Duodenal mucosa (tissue), 2 donors: ENCODE measurements around the gene SH2D7.
A peak's percentile ranks its signal among the peaks of the same experiment; 100 is the strongest.

Source experiments
- H3K27ac ChIP-seq: one replicate; pipeline ENCODE4 v1.7.0; 2013; ENCODE audit warnings: low read depth, low read length
- H3K27me3 ChIP-seq, 2 donors: one replicate each; pipeline ENCODE4 v1.7.0; 2013; ENCODE audit warnings: low read length in 2 of 2, control low read depth in 1 of 2; ENCODE audit not compliant: insufficient read depth in 2 of 2, control insufficient read depth in 1 of 2
- H3K36me3 ChIP-seq, 2 donors: one replicate each; pipeline ENCODE4 v1.7.0; 2013; ENCODE audit warnings: low read length in 2 of 2, control low read depth in 1 of 2; ENCODE audit not compliant: insufficient read depth in 2 of 2, control insufficient read depth in 1 of 2
- H3K4me1 ChIP-seq, 2 donors: one replicate each; pipeline ENCODE4 v1.7.0; 2013; ENCODE audit warnings: low read length in 2 of 2, control low read depth in 1 of 2; ENCODE audit not compliant: insufficient read depth in 2 of 2, control insufficient read depth in 1 of 2
- H3K4me3 ChIP-seq, 2 donors: one replicate each; pipeline ENCODE4 v1.7.0; 2013; ENCODE audit warnings: low read length in 2 of 2, low read depth in 1 of 2
- H3K9ac ChIP-seq, 2 donors: one replicate each; pipeline ENCODE4 v1.7.0; 2013; ENCODE audit warnings: low read length in 2 of 2, low read depth in 1 of 2
- H3K9me3 ChIP-seq, 2 donors: one replicate each; pipeline ENCODE4 v1.7.0; 2013; ENCODE audit warnings: low read length in 2 of 2, control low read depth in 1 of 2; ENCODE audit not compliant: control insufficient read depth in 1 of 2

Gene SH2D7

DNA sequence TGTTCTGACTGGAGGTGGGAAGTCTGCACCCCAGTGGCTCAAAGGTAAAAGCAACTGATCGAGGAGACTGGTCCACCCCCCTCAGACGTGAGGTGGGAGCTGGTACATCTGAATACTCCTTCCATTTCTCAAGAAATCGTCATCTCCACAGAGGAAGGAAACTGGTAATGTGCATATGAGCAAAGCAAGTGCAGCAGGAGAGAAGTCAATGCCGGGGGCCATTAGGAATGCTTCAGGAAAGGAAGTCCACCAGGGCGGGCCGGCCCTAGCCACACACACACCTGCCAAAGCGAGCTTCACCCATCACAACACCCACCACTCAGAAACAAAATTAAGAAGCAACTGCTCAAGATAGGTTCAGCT lies 23.3 kb upstream of the SH2D7 start:
- no peaks in the 10 kb centered on the region for H3K36me3 ChIP-seq
- H3K4me3 ChIP-seq = peak overlapping the region; percentile 23 to 31
- no peak overlapping the region for H3K27ac ChIP-seq
- peaks cover 79 to 89% of the 10 kb centered on the region in 2 donors for H3K4me1 ChIP-seq
- no peaks in the 10 kb centered on the region for H3K9me3 ChIP-seq
- H3K9ac ChIP-seq = peak overlapping the region; percentile 16 to 24
- H3K27me3 ChIP-seq = no peaks in the 10 kb centered on the region

DNA sequence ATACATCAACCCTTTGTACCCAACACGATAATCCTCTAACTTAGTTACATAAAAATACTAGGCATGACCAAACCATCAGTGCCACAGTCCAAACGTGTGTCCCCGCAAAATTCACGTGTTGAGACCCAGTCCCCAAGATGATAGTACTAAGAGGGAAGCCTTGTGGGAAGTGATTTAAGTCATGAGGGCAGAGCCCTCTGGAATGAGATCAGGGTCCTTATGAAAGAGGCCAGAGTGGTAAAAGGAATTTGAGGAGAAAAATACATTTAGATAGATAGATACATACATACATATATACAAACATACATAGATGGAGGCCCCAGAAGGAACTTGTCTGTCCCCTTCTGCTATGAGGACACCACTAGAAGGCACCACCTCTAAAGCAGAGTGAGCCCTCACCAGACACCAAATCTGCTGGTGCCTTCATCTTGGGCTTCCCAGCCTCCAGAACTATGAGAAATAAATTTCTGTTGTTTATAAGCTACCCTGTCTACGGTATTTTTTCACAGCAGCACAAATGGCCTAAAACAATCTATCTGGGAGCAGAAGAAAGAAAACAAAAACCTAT lies 22.8 kb upstream of the SH2D7 start:
- Histone ChIP-seq H3K27ac (no peak overlapping the region), H3K4me1 (peaks cover 77 to 86% of the 10 kb centered on the region in 2 donors)

DNA sequence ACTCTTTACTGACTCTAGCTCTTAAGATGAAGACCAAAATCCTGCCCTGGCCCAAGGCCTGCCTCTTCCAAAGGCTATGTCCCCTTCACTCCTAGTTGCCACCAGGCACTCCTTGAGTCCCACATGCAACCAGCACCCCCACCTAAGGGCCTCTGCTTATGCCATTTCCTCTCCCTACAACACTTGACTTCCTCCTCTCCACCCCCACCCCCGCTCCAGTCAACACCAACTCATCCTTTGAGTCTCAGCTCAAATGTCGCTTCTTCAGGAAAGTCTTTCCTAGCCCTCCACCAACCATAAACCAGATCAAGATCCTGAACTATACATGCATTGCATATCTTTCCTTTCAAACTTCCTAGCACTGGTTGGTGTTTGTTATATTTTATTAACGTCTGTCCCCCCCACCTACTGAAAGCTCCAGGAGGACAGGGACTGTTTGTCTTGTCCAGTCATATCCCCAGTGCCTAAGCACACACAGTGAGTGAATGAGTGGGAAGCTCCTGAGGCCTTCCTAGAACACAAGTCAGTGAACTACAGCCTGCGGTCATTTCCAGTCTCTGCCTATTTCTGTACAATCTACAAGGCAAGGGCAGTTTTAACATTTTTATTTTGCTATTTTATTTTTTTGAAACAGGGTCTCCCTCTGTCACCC lies 22.2 kb upstream of the SH2D7 start:
- Histone ChIP-seq H3K4me3 (peak overlapping the region; percentile 4 to 14), H3K27me3 (no peaks in the 10 kb centered on the region), H3K9ac (no peak overlapping the region), H3K4me1 (peaks cover 77 to 84% of the 10 kb centered on the region in 2 donors), H3K36me3 (no peaks in the 10 kb centered on the region), H3K9me3 (no peaks in the 10 kb centered on the region), H3K27ac (no peak overlapping the region)

More for the DNA sequence above, 22.8 kb upstream of the SH2D7 start:
- no peaks in the 10 kb centered on the region for H3K36me3 ChIP-seq
- H3K4me3 ChIP-seq = peak overlapping the region; percentile 4 to 23
- H3K27me3 ChIP-seq = no peaks in the 10 kb centered on the region
- no peaks in the 10 kb centered on the region for H3K9me3 ChIP-seq
- H3K9ac ChIP-seq = no peak overlapping the region

- no peak overlapping the region for H3K4me3 ChIP-seq
These were observed 21.0 kb upstream of the SH2D7 start for GRCh38 chr15:78071383-78071782.

GRCh38 chr15:78072080-78072892 lies 20.1 kb upstream of the SH2D7 start:
- no peaks in the 10 kb centered on the region for H3K36me3 ChIP-seq
- H3K9ac ChIP-seq = peak overlapping the region; percentile 50 to 52
- no peaks in the 10 kb centered on the region for H3K9me3 ChIP-seq
- H3K4me3 ChIP-seq = peak overlapping the region in 1 of 2 donors; percentile 50
- H3K27ac ChIP-seq = peak overlapping the region; percentile 59
- H3K27me3 ChIP-seq = no peaks in the 10 kb centered on the region
- peaks cover 68 to 70% of the 10 kb centered on the region in 2 donors for H3K4me1 ChIP-seq

More at GRCh38 chr15:78071383-78071782, 21.0 kb upstream of the SH2D7 start:
- no peaks in the 10 kb centered on the region for H3K36me3 ChIP-seq
- H3K27me3 ChIP-seq = no peaks in the 10 kb centered on the region
- H3K9ac ChIP-seq = no peak overlapping the region
- no peak overlapping the region for H3K27ac ChIP-seq
- peaks cover 77% of the 10 kb centered on the region in 2 donors for H3K4me1 ChIP-seq
- no peaks in the 10 kb centered on the region for H3K9me3 ChIP-seq

DNA sequence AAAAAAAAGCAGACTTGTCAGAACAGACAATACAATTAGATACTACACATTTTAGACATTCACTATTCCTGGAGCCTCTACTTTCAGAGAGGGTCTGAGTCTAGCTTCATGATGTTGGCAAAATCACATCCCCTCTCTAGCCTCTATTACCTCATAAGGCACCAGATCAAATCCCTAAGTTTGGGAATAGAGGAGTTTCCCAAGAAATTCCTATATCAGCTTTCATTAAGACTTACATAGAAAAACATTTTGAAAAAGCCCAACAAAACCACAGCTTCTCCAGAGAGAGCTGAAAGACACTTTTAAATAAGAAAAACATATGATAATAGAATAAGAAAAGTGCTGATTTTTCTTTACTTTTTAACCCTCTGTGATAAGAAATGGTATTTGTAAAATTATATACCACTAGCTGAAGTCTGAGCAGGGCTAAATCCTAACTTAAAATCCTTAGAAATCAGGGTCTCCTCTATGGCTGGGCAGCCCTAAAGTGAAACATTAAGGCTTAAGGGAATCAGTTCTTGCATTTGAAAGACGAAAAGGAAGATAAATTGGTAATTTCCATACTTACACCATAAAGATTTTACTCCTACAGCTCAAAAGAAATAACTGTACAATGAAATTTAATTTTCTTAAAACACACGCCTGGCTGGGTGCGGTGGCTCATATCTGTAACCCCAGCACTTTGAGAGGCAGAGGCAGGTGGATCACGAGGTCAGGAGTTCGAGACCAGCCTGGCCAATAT lies 19.1 kb upstream of the SH2D7 start:
- Histone ChIP-seq H3K9ac (peak overlapping the region; percentile 50 to 52), H3K4me3 (peak overlapping the region in 1 of 2 donors; percentile 50), H3K4me1 (peaks cover 63 to 64% of the 10 kb centered on the region in 2 donors), H3K36me3 (no peaks in the 10 kb centered on the region), H3K27me3 (no peaks in the 10 kb centered on the region), H3K27ac (peak overlapping the region; percentile 5), H3K9me3 (no peaks in the 10 kb centered on the region)

DNA sequence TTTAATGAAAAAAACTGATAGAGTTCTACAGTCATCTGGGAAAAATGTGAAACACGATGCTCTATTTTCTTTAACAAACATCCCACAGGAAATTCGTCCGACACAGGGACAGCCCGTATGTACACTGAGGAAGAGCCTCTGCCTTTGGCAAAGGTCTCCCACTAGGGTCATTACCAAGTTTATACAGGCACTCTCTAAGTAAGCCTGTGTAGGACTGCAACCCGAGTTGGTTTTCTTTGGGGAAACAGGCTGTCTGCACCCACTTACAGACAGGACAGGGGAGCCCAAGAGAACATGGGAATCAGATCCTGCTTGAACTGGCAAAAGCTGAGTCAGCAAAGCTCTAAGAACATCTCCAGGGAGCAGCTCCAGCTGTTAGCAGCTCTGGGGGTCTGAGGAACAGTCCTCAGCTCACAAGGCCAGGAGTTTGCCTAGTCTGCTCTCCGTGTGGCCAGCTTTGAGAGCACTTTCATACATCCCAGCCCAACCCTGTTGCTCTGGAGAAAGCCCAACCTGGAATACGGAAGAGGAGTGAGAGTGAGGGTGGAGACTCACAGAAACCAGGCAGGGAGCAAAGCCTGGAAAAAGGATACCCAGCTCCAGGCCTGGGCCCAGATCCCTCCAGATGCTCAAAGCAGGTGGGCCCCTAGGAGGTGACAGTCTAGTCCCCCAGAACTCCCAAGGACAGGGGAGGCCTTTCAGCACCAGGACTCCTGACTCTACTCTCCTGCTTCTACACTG lies 16.7 kb upstream of the SH2D7 start:
- H3K9me3 ChIP-seq = no peaks in the 10 kb centered on the region
- H3K4me1 ChIP-seq = peaks cover 38 to 40% of the 10 kb centered on the region in 2 donors
- peak overlapping the region; percentile 81 to 97 for H3K4me3 ChIP-seq
- H3K27ac ChIP-seq = peak overlapping the region; percentile 44
- no peaks in the 10 kb centered on the region for H3K27me3 ChIP-seq
- H3K36me3 ChIP-seq = no peaks in the 10 kb centered on the region
- peak overlapping the region; percentile 83 to 93 for H3K9ac ChIP-seq

DNA sequence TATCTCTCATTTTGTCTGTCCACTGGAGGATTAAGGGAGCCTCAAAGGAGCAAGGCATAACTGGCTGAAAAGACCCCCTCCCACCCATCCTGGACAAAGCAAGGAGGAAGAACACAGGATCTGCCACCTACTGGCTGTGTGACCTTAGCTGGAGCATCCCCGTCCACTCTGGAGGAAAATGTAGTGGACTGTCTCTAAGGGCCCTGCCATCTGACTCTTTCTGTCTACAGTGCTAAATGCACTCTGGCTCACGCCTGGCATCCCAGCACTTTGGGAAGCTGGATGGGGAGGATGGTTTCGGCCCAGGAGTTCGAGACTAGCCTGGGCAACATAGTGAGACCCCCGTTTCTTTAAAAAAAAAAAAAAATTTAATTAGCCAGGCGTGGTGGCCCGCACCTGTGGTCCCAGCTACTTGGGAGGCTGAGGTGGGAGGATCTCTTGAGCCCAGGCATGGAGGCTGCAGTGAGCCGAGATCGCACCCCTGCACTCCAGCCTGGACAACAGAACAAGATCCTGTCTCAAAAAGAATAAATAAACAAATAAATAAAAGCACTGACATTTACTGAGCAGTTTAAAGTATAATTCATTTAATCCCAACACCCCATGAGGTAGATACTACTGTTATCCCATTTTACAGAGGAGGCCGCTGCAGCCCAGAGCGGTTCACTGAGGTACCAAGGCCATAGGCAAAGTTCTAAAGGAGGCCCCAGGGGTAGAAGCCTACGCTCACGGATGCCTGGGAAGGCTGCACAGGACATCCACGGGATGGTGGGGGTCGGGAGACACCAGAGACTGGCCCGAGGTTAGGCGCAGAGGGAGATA lies 15.9 kb upstream of the SH2D7 start:
- Histone ChIP-seq H3K27ac (peak overlapping the region; percentile 85), H3K27me3 (no peaks in the 10 kb centered on the region), H3K36me3 (no peaks in the 10 kb centered on the region), H3K9ac (peak overlapping the region; percentile 83 to 93), H3K4me1 (peaks cover 37 to 38% of the 10 kb centered on the region in 2 donors), H3K9me3 (no peaks in the 10 kb centered on the region), H3K4me3 (peak overlapping the region; percentile 81 to 97)
